HEK293 (cell line): ENCODE results near the gene NUDT3.

Experiments
- CTCF ChIP-seq: fragments of 450-650 bp; formaldehyde crosslinking; IDR thresholded peaks from 2 replicates; pipeline ENCODE4 v1.5.1; 2016; ENCODE audit warnings: missing biosample characterization, missing genetic modification characterization
- TSHZ1 ChIP-seq: fragments of 450-650 bp; formaldehyde crosslinking; IDR thresholded peaks from 2 replicates; pipeline ENCODE4 v1.5.1; 2016; ENCODE audit warnings: missing biosample characterization, missing genetic modification characterization, borderline replicate concordance
- YY1 ChIP-seq: fragments of 450-650 bp; formaldehyde crosslinking; IDR thresholded peaks from 2 replicates; pipeline ENCODE4 v1.5.1; 2018; ENCODE audit warnings: missing biosample characterization, missing genetic modification characterization
- ZBTB21 ChIP-seq: fragments of 450-650 bp; formaldehyde crosslinking; IDR thresholded peaks from 2 replicates; pipeline ENCODE4 v1.5.1; 2017; ENCODE audit warnings: missing biosample characterization, missing genetic modification characterization
- ZNF175 ChIP-seq: fragments of 450-650 bp; formaldehyde crosslinking; IDR thresholded peaks from 2 replicates; pipeline ENCODE4 v1.5.1; 2016; ENCODE audit warnings: missing biosample characterization, missing genetic modification characterization
- ZNF274 ChIP-seq, 2 experiments: fragments of 200-500 bp in 1 of 2; fragments of 450-650 bp in 1 of 2; sonication (Bioruptor generic) in 1 of 2; formaldehyde crosslinking in 1 of 2; IDR thresholded peaks; 2 replicates each; pipeline versions ENCODE4 v1.5.1 to v1.6.1; 2014 to 2016; ENCODE audit warnings: borderline replicate concordance in 1 of 2, inconsistent platforms in 1 of 2, low read length in 1 of 2, missing biosample characterization in 1 of 2, missing genetic modification characterization in 1 of 2
- ZNF350 ChIP-seq: fragments of 450-650 bp; formaldehyde crosslinking; IDR thresholded peaks from 2 replicates; pipeline ENCODE4 v1.5.0; 2017; ENCODE audit warnings: missing biosample characterization, mild to moderate bottlenecking, missing genetic modification characterization
- ZNF423 ChIP-seq: fragments of 450-650 bp; formaldehyde crosslinking; IDR thresholded peaks from 2 replicates; pipeline ENCODE4 v1.5.1; 2016; ENCODE audit warnings: missing biosample characterization, missing genetic modification characterization

DNA sequence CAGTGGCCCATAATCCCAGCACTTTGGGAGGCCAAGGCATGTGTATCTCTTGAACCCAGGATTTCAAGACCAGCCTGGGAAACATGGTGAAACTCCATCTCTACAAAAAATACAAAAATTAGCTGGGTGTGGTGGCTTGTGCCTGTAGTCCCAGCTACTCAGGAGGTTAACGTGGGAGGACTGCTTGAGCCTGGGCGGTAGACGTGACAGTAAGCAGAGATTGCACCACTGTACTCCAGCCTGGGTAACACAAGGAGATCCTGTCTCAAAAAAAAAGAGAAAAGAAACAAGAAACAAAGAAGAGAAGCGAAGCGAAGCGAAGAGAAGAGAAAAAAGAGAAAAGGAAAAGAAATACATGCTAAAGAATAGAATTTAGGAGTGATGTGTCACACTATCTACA is 69.2 kb downstream of the NUDT3 start:
- TF ChIP-seq ZNF274 (IDR thresholded peaks at IDR 0.05; ENCODE audit: low read length): no peak
- no peak for TF ChIP-seq ZNF274 (tag by site-specific recombination; IDR thresholded peaks at IDR 0.05; ENCODE audit: borderline replicate concordance)
- no peak for TF ChIP-seq CTCF (tag by site-specific recombination)
- no peak for TF ChIP-seq ZBTB21
- no peak for TF ChIP-seq YY1 (tag by site-specific recombination)
- no peak for TF ChIP-seq ZNF350 (tag by site-specific recombination)
- no peak for TF ChIP-seq TSHZ1
- TF ChIP-seq ZNF423 (tag by site-specific recombination): no peak
- TF ChIP-seq ZNF175 (tag by site-specific recombination): no peak
